Tibial nerve (tissue), 4 donors: ENCODE data around the gene OR10A5.

Experiments
- CTCF ChIP-seq, 5 experiments: fragments of 200-600 bp in 3 of 5; fragments of 450-650 bp in 2 of 5; sonication (generic) in 3 of 5; IDR thresholded peaks; one replicate each; pipeline ENCODE4 v1.5.1; 2016 to 2019; ENCODE audit warnings: antibody characterized with exemption in 5 of 5, mild to moderate bottlenecking in 3 of 5, moderate library complexity in 2 of 5
- EP300 ChIP-seq, 2 donors: sonication (generic); formaldehyde crosslinking; IDR thresholded peaks; one replicate each; pipeline ENCODE4 v1.6.1; 2017; ENCODE audit warnings: antibody characterized with exemption in 2 of 2, mild to moderate bottlenecking in 1 of 2
- POLR2A ChIP-seq, 2 donors: fragments of 450-650 bp; IDR thresholded peaks; one replicate each; pipeline ENCODE4 v1.6.1; 2017; ENCODE audit warnings: antibody characterized with exemption in 2 of 2, mild to moderate bottlenecking in 2 of 2, moderate library complexity in 2 of 2

GRCh38 chr11:6828103-6828502, 17.4 kb upstream of the OR10A5 start:
- TF ChIP-seq CTCF (IDR thresholded peaks at IDR 0.05) (no peak), POLR2A (IDR thresholded peaks at IDR 0.05) (no peak), EP300 (IDR thresholded peaks at IDR 0.05) (no peak)
